HG03571 (cell line): ENCODE data around the gene PEX11A.
"Not testable (repeated sequence)": the region's sequence is repeated elsewhere in the genome, so short reads cannot be mapped to it uniquely, and the experiment has no call there.

Experiments used
- ATAC-seq: cut with Tn5 transposase; IDR thresholded peaks from one replicate; pipeline ENCODE4 v1.9.1; 2021; ENCODE audit not compliant: unreplicated experiment

The PEX11A gene, protein sequence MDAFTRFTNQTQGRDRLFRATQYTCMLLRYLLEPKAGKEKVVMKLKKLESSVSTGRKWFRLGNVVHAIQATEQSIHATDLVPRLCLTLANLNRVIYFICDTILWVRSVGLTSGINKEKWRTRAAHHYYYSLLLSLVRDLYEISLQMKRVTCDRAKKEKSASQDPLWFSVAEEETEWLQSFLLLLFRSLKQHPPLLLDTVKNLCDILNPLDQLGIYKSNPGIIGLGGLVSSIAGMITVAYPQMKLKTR

DNA sequence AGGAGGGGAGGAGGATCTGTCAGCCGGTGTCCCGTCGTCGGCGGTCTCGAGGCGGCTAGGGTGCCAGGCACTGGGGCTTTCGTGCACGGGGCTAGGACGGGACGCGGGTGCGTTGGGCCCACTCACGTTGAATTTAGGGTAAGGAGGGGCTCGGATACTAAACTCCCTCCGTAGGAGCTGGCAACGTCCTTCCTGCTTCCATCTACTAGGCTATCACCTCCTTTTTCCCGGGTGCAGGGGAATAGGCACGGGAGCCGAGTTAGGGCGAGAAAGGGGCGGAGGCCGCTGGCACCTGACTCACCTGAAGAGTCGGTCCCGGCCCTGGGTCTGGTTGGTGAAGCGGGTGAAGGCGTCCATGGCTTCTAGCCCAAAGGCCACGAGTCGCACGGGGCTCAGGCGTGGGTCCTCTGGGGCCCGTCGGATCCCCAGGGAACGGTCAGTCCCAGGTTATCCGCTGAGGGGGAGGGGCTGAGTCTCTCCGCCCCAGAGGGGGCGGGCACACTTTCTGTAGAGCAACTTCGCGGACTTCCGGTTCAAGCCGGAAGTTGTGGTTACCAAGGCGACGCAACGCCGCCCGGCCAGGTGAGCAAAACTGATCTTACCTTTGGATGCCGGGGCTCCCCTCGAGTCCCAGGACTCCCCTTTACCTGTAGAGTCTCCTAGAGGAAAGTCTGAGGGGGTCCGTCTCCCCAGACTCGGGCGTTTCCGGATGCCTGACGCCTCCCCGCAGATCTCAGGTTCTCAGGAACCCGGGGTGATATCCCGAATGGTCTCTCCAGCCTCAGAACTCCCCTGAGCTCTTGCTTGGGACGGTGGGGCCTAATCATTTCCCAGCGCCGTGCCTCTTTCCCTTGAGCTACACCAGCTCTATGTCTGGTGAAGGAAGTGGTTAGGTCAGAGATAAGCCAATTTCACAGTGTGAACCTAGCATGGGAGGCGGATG is at the start of gene PEX11A, which contains the start of gene WDR93:
TSS of gene PEX11A (minus strand) at position 479 of the 943 bp plus-strand sequence. CDS start at position 357, 122 bp downstream.
TSS of gene WDR93 (plus strand) at position 536 of the 943 bp plus-strand sequence. CDS start 10,936 bp downstream, outside the sequence.
- peak; percentile 74 for ATAC-seq

DNA sequence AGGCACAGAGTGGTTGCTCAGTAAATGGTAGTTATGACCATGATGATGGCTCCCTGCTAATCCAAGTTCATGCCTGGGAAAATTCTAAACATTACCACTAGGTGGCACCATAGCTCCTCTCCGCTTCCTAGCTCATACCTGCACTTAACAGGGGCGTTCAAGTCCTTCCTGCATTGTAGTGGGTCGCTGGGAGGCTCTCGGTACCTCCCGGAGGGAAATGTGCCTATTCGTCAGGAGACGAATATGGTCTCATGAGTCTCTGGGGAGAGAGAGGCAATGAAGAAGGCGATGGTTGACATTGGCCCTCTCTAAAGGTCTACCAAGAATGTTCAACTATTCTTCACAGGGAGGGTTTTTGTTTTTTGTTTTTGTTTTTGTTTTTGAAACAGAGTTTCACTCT is 49.6 kb upstream of the PEX11A start:
- ATAC-seq = no peak

DNA sequence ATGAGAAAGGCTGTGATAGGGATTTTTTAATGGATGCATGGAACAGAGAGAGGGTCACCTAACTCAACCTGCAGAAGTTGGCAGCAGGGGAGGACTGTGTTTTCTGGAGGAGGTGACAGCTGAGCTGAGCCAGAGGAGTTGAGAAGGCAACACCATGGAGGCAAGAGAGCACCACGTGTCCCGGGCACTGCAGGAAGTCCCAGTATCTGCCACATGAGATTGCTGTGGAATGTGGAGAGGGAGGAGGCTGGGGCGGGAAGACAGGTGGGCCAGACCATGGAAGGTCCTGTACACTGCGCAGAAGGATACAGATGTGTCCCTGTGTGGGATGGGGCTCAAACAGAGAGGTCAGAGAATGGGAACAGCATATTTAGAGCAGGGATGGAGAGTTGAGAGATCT is 45.2 kb upstream of the PEX11A start:
- ATAC-seq = no peak

DNA sequence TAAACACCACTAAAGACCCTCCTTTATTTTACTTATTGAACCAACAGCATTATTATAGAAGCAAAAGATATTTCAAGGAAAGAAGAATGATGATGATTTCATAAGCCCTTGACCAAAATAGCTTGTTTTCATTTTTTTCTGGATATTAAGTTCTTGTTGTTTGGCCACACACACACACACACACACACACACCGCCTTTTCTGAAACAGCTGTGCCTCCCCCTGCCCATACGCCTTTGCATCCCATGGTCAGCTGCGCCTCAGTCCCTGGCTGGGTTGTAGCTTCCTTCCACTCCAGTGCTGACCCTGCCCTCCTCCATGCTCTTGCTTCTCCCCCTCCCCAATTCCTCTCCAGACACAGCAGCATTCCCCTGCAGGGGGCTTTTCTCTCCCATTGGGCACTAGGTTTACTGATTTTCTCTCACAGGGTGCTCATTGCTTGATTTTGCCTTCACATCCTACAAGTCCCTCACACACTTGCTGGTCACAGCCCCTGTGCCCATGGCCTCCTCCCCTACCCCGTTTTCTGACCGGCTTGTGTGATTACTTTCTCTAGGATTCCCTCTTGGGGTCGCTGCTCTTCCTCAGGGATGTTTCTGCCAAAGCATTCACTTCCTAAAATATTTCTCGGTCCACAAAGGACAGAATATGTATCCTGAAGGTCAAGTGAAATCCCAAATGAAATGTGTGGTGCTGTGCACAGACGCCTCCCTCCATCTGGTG is 42.1 kb upstream of the PEX11A start:
- ATAC-seq = no peak

DNA sequence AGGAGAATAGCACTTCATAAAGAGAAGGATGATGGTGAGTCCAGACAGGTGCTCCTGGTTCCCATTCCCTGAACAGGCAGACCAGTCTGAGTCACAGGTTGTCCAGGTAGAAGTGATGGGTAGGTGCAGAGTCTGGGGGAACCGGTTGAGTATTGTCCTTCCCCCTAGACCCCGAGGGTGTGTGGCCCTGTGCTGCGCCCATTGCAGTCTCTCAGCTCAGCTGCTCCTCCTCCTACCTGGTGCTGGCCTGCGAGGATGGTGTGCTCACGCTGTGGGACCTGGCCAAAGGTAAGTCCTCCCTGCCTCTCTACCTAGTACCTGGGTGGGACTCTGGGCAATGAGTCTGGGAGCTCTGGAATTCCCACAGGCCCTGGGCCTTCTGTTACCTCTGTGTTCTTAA is 40.7 kb upstream of the PEX11A start:
- ATAC-seq = no peak

DNA sequence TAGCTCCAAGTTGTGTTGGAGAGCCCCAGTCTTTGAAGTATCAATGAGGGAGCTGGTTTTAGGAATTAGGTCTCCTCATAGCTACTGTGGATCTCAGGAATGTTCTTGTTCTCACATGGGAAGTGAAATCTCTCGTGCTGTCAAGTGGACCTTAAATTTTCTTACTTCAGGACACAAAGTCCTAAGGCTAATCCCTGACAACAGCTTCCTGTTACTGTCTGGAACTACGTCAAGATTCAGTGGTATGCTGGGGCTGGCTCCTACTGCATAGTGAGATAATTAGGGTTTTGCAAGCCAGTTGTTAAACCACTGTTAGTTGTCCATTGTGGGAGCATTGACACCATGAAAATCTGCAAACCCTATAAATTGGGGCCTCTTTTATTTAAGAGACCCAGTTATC is 37.7 kb upstream of the PEX11A start:
- no peak for ATAC-seq

DNA sequence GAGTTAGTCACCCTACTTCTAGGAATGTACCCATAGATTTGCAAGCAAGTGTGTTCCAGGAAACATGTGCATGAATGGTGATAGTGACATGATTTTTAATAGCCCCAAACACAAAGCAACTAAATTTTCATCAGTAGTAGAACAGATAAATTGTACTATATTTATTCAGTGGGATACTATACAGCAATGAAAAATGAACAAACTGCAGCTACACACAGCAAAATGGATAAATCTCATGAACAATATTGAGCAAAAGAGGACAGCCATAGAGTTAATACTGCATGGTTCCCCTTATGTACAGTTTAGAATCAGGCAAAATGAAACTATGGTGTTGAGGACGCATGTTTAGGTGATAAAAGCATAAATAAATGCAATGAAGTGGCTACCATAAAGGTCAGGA is 34.5 kb upstream of the PEX11A start:
- ATAC-seq = no peak

DNA sequence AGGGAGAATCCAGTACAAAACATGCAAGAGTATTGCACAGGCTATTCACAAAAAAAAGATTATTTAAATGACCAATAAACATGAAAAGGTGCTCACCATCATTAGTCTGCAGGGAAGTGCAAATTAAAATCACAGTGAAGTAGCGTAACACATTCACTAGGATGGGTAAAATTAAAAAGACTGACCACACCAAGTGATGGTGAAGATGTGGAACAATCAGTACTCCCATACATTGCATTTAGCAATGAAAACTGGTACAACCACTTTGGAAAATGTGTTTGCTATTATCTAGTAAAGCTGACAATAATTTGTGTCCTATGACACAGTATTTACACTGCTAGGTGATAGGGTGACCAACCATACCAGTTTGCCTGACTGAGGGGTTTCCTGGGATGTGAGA is 34.1 kb upstream of the PEX11A start:
- no peak for ATAC-seq

DNA sequence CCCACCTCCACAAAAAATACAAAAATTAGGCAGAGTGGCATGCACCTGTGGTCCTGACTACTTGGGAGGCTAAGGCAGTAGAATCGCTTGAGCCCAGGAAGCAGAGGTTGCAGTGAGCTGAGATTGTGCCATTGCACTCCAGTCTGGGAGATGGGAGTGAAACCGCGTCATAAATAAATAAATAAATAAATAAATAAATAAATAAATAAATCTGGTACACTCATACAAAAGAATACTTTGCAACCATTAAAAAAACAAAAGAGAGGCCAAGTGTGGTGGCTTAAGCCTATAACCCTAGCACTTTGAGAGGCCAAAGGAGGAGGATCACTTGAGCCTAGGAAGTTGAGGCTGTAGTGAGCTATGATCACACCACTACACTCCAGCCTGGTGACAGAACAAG is 32.5 kb upstream of the PEX11A start:
- ATAC-seq = no peak

DNA sequence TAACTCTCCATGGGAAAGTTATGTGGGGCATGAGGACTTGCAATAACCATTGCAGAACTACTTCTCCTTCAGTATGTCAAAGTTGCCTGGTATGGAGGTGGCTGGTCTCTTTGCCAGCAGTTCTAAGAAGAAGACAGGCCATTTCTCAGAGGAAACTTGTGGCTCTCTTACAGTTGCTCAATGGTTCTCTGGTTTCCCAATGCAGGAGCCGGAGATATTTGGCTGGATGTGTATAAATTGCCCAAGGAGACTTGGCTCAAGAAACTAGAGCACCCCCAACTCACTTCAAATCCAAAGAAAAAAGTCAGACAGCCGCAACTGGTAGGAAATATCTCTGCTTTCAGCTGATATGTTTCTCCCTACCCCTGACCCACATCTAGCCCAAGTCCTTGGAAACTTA is 24.2 kb upstream of the PEX11A start:
- no peak for ATAC-seq

DNA sequence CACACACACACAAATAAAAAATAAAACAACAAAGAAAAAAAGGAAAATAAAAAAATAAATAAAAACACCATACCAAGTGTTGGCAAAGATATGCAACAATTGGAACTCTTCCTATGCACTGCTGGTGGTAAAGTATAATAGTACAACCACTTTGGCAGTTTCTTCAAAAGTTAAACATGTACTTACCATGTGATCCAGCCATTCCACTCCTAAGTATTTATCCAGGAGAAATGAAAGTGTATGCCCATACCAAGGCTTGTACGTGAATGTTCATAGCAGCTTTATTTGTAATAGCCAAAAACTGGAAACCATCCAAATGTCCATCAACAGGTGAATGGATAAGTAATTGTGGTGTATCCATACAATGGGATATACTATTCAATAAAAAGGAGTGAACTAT is 17.0 kb upstream of the PEX11A start:
- ATAC-seq = no peak

DNA sequence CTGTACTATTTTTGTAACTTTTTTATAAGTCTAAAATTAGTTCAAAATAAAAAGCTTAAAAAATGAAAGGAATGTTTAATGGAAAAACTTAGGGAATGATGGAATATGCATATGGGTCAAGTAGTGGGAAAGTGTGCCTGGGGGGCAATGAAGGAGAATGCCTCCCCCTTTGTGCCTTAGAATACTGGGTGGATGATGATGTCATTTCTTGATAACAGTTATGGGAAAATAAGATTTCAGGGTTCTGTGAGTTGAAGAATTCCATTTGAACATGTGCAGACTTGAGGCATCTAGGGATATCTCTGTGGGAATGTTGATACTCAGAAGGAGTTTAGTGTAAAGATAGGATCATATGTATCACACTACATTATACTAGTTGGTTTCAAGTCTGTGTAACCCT is 13.9 kb upstream of the PEX11A start:
- no peak for ATAC-seq

DNA sequence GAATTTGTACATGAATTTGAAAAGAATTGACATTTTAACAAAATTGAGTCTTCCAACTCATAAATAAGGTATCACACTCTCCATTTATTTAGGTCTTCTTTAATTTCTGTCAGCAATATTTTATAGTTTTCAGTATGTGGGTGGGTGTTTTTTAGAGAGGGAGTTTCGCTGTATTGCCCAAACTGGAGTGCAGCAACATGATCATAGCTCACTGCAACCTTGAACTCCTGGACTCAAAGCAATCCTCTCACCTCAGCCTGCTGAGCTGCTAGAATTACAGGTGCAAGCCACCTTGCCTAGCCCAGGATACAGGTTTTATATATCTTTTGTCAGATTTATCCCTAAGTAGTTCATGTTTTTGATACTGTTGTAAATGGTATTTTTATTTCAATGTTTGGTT is 4.6 kb upstream of the PEX11A start:
- ATAC-seq = no peak

DNA sequence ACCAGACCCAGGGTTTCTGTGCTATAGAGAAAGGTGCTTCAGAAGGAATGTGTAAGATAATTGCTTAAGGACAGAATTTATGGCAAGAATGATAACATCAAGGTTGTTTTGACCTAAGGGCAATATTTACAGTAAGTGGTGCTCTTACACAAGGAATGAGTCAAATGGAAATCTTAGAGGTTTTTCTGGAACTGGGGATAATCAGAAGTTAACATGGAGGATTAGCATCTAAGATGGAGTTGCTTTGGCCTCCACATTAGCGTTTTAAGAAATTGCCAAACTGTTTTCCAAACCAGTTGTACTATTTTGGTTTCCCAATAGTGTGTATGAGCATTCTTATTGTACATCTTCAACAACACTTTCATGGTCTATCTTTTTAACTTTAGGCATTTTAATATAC is 3.1 kb upstream of the PEX11A start:
- ATAC-seq = no peak

DNA sequence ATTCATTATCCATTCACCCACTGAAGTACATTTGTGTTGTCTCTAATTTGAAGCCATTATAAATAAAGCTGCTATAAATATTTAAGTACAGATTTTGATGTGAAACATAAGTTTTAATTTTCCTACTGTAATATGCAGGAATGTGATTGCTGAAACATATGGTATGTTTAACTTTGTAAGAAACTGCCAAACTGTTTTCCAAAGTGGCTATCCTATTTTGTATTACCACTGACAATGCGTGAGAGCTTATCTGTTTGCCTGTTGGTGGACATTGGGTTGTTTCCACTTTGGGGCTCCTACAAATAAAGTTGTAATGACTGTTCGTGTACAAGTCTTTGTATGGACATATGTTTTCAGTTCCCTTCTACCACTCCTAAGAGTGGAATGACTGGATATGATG is 2.5 kb upstream of the PEX11A start:
- no peak for ATAC-seq

DNA sequence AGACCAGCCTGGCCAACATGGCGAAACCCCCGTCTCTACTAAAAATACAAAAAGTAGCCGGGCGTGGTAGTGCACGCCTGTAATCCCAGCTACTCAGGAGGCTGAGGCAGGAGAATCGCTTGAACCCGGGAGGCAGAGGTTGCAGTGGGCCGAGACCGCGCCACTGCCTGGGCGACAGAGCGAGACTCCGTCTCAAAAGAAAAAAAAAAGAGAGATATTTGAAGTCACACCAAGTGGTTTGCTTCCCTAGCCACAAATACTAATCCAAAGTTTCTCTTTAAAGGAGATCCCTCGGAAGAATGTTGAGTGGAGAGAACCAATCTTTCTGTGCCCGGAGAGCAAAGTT is 651 bp downstream of the PEX11A start:
- not testable (repeated sequence) for ATAC-seq

DNA sequence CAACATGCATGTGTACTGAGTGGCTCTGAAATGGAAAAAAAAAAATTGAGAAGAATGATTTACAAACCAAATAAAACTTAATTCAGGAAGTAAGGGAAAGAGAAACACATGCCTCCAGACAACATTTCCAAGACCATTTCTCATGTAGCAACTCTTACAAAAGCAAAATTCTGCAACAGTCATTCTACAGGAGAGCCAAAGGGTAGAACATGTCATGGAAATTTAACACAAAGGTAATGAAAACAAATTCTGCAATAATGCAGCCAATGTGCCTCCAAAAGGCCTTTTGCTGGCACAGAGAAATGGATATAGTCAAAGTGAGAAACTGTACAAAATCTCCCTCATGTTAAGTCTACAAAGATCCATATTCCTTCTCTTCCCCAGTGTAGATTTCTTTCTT is 4.0 kb downstream of the PEX11A start:
- ATAC-seq = no peak

DNA sequence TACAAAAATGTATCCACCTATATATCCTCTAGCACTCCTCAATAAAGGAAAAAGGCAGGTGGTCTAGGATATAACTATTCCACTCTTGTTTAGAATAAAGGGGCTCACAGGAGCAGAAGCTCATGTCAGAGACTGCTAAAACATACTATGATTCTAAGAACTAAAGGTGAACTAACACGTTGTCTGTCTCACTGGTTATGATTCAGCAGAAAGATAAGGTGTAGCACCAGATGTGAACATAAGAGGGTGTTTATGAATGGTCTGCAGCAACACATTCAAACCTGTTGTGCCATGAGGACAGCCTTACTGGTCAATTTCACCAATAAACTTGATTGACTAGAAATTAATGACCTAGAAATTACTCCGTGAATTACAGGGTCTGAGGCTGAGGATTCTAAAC is 4.6 kb downstream of the PEX11A start:
- no peak for ATAC-seq

DNA sequence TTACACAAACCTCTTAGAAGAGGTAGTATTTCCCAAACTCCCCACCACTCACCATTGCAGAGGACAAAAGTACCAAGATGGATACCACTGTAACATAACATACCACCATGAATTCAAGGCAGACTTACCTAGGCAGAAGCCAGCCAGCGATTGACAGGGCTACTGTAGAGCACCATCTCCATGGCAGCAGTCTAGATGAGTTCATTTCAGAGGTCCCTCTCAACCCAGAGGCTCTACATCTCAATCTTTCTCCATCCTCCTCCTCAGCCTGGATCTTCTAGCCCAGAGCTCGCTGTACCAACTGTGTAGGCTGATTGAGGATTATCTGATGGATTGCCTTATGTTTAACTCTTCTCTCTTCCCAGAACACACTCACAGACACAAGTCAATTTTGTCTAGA is 9.4 kb downstream of the PEX11A start:
- no peak for ATAC-seq

DNA sequence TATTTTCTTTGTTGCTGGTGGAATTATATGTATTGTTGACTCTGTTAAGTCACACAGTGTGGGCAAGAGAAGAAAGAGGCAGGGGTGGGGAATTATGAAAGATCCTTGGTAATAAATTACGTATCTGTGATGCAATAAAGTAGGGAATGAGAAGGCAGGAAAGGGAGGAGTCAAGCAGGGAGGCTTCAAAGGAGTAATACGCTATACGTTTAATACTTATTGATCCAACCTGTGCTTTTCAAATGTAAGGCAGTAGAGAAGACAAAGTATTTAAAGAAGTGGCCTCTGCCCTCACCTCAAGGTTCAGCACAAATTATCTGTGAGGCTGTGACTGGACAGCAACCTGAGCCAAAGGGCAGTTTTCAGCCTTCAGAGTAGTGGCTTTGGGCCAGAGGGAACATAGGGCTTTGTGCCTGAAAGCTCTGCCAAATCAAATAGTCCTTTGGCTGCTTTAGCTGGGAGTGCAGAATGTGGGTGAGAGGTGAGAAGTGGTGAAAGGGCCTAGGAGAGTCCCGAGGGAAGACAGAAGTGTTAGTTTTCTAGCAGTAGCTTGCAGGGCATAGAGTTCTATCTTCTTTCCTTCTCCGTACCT is 10.2 kb downstream of the PEX11A start:
- ATAC-seq = no peak

DNA sequence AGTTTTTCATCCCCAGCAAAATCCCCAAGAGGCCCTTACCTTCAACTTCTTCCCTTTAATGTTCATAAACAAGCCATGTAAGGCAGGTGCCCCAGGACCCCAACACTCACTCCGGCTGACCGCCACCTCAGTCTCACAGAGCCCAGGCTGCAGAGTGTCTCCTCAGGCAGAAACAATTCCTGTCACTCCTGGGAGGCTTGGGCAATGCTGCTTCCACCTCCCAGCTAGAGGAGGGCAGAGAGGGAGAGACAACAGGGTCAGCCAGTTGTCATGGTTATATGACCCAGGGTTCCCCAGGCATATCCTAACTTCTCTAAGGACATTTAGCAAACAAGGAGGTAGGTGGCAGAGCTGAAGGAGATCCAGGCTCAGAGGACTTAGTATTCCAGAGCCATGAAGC is 11.3 kb downstream of the PEX11A start, which contains the start of gene PLIN1:
TSS of gene PLIN1 (minus strand) at position 156 of the 400 bp plus-strand sequence. CDS start 1,878 bp downstream, outside the sequence.
- ATAC-seq = no peak
